ENCODE measurements around the gene C16orf95. TPM values are rescaled to one million over a fixed set of nuclear protein-coding genes. Genes with fewer than 3 reads are reported as not detected.
"Not testable (repeated sequence)": the region's sequence is repeated elsewhere in the genome, so short reads cannot be mapped to it uniquely, and the experiment has no call there.

C16orf95 gene
- polyA plus RNA-seq, 2 of the 4 experiments (the other 2 are of a cell fraction), result 3.5 to 6.3 TPM

GRCh38 chr16:87263418-87264052, 53.7 kb downstream of the C16orf95 start (continued):
- no peak for TF ChIP-seq MAX (IDR thresholded peaks at IDR 0.05)
- TF ChIP-seq HOXB5 (CRISPR knock-in tag; IDR thresholded peaks at IDR 0.05), result no peak
- TF ChIP-seq BHLHE40 (IDR thresholded peaks at IDR 0.05; ENCODE audit: low read depth, low read length), result no peak
- no peak for TF ChIP-seq KDM1A (IDR thresholded peaks at IDR 0.05; ENCODE audit: low read depth)

DNA sequence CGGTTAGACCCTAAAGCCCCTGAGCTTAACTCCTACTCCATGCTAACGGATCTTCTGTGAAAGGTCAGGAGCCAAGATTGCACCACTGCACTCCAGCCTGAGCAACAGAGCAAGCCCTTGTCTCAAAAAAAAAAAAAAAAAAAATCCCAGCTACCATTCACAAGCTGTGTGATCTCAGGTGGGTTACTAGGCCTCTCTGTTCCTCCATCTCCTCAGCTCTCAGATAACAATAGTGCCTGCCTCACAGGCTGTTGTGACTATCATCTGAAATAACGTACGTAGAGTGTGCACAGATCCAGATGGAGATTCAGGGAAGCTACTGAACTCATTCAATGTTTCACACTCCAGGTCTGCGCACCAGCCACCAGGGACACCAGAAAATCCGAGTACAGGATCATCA, 57.8 kb downstream of the C16orf95 start:
- ChIA-PET CTCF (interaction anchor here (0.9 to 3.1 kb wide), 2 partner anchors 12 to 19 kb away, joined by 3 to 17 read pairs; no protein-coding TSS in a partner anchor), POLR2A (no interaction called here)
- Histone ChIP-seq H3K9me3 (no peaks in the 10 kb centered on the region), H3K4me3 (no peak overlapping the region), H3K27ac (no peak overlapping the region), H3K4me2 (no peak overlapping the region), H3K4me1 (peaks cover 9% of the 10 kb centered on the region; the same call in 2 of the 3 replicates)
- DNase-seq (ENCODE audit: low read depth in 1 of 2, low spot score in 1 of 2), result no peak
- no peak for FAIRE-seq
- no peak for TF ChIP-seq KDM1A (IDR thresholded peaks at IDR 0.05; ENCODE audit: low read depth)
- no peak for TF ChIP-seq CEBPB (IDR thresholded peaks at IDR 0.05)
- no peak for TF ChIP-seq POLR2A (IDR thresholded peaks at IDR 0.05; ENCODE audit: low read length)
- TF ChIP-seq FOSB (CRISPR knock-in tag; IDR thresholded peaks at IDR 0.05), result no peak
- TF ChIP-seq E2F6 (IDR thresholded peaks at IDR 0.05; ENCODE audit: borderline replicate concordance, low read depth), result no peak
- no peak for TF ChIP-seq CHD2 (IDR thresholded peaks at IDR 0.05; ENCODE audit: low read length, partially characterized antibody)
- no peak for TF ChIP-seq NR3C1 (IDR thresholded peaks at IDR 0.05)
- TF ChIP-seq CBX2 (IDR thresholded peaks at IDR 0.05; ENCODE audit: borderline replicate concordance, low read depth), result no peak
- no peak for TF ChIP-seq CHD4 (IDR thresholded peaks at IDR 0.05; ENCODE audit: borderline replicate concordance)
- no peak for TF ChIP-seq ZSCAN20 (CRISPR knock-in tag; IDR thresholded peaks at IDR 0.05)
- TF ChIP-seq HOXB13 (CRISPR knock-in tag; IDR thresholded peaks at IDR 0.05; ENCODE audit: low read depth), result no peak
- no peak for TF ChIP-seq NFE2L2 (conservative IDR thresholded peaks at IDR 0.05; ENCODE audit: low read length)
- TF ChIP-seq RAD21 (conservative IDR thresholded peaks at IDR 0.05 in 1 of 2, IDR thresholded peaks at IDR 0.05 in 1 of 2), result no peak
- TF ChIP-seq, protein P1, sequence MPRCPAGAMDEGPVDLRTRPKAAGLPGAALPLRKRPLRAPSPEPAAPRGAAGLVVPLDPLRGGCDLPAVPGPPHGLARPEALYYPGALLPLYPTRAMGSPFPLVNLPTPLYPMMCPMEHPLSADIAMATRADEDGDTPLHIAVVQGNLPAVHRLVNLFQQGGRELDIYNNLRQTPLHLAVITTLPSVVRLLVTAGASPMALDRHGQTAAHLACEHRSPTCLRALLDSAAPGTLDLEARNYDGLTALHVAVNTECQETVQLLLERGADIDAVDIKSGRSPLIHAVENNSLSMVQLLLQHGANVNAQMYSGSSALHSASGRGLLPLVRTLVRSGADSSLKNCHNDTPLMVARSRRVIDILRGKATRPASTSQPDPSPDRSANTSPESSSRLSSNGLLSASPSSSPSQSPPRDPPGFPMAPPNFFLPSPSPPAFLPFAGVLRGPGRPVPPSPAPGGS (IDR thresholded peaks at IDR 0.05), result no peak
- no peak for ATAC-seq
- 71% methylated on average over 6 of the region's 6 CpGs for WGBS (ENCODE audit: missing lambda C conversion rate)

DNA sequence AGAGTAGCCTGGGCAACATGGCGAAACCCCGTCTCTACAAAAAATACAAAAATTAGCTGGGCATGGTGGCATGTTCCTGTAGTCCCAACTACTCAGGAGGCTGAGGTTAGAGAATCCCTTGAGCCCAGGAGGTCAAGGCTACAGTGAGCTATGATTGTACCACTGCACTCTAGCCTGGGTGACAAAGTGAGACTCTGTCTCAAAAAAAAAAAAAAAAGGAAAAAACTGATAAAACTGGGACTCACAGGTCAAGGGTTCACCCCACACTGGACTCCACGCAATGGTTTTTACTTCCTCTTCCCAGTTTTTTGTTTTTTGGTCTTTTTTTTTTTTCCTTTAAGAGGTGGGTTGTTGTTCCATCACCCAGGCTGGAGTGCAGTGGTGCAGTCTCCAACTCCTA, 58.5 kb downstream of the C16orf95 start:
- FAIRE-seq; H3K4me1 ChIP-seq; H3K4me2 ChIP-seq; ATAC-seq; H3K4me3 ChIP-seq; DNase-seq (ENCODE audit: low read depth in 1 of 2, low spot score in 1 of 2); H3K27ac ChIP-seq; H3K9me3 ChIP-seq: not testable (repeated sequence)
- 90% methylated on average over 3 of the region's 3 CpGs for WGBS (ENCODE audit: missing lambda C conversion rate)
- POLR2A ChIA-PET, result interaction anchor here (0.6 kb wide), 1 partner anchor 52 kb away, joined by 3 read pairs; no protein-coding TSS in a partner anchor
- CTCF ChIA-PET, result interaction anchor here (0.9 to 3.1 kb wide), 2 partner anchors 13 to 20 kb away, joined by 3 to 17 read pairs; no protein-coding TSS in a partner anchor

GRCh38 chr16:87255866-87256265, 61.3 kb downstream of the C16orf95 start:
- TF ChIP-seq, protein P2, sequence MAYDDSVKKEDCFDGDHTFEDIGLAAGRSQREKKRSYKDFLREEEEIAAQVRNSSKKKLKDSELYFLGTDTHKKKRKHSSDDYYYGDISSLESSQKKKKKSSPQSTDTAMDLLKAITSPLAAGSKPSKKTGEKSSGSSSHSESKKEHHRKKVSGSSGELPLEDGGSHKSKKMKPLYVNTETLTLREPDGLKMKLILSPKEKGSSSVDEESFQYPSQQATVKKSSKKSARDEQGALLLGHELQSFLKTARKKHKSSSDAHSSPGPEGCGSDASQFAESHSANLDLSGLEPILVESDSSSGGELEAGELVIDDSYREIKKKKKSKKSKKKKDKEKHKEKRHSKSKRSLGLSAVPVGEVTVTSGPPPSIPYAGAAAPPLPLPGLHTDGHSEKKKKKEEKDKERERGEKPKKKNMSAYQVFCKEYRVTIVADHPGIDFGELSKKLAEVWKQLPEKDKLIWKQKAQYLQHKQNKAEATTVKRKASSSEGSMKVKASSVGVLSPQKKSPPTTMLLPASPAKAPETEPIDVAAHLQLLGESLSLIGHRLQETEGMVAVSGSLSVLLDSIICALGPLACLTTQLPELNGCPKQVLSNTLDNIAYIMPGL (CRISPR knock-in tag; IDR thresholded peaks at IDR 0.05; ENCODE audit: borderline replicate concordance), result no peak
- TF ChIP-seq ZSCAN20 (CRISPR knock-in tag; IDR thresholded peaks at IDR 0.05) (no peak), TP53 (CRISPR knock-in tag; IDR thresholded peaks at IDR 0.05) (no peak), ZC3H11A (IDR thresholded peaks at IDR 0.05) (no peak), NPAS2 (CRISPR knock-in tag; IDR thresholded peaks at IDR 0.05; ENCODE audit: borderline replicate concordance) (no peak)
- TF ChIP-seq, protein P3, sequence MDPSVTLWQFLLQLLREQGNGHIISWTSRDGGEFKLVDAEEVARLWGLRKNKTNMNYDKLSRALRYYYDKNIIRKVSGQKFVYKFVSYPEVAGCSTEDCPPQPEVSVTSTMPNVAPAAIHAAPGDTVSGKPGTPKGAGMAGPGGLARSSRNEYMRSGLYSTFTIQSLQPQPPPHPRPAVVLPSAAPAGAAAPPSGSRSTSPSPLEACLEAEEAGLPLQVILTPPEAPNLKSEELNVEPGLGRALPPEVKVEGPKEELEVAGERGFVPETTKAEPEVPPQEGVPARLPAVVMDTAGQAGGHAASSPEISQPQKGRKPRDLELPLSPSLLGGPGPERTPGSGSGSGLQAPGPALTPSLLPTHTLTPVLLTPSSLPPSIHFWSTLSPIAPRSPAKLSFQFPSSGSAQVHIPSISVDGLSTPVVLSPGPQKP (IDR thresholded peaks at IDR 0.05; ENCODE audit: low read depth, low read length), result no peak
- Histone ChIP-seq H3K4me1 (no peaks in the 10 kb centered on the region), H3K4me2 (no peak overlapping the region), H3K27ac (no peak overlapping the region), H3K9me3 (no peaks in the 10 kb centered on the region), H3K4me3 (no peak overlapping the region)
- CTCF ChIA-PET, result interaction anchor here (0.9 to 1.6 kb wide), 3 partner anchors 12 to 23 kb away, joined by 4 read pairs; no protein-coding TSS in a partner anchor
- WGBS (ENCODE audit: missing lambda C conversion rate), result 63% methylated on average over 13 of the region's 13 CpGs
- FAIRE-seq, result no peak
- no peak for ATAC-seq
- no peak for DNase-seq (ENCODE audit: low read depth in 1 of 2, low spot score in 1 of 2)
- POLR2A ChIA-PET, result no interaction called here

Measured in A549 (cell line).